Effector CD8-positive, alpha-beta T cell (primary cell): Measurements from ENCODE around the gene ANK2.

Experiments
- DNase-seq: peaks from one replicate; lab custom pipeline; 2025; lab: John Stamatoyannopoulos, UW

ANK2 gene

GRCh38 chr4:113397114-113397701 is 347.8 kb downstream of the ANK2 start:
- no peak for DNase-seq

- DNase-seq, result no peak
Observed at GRCh38 chr4:113398441-113399143, 349.1 kb downstream of the ANK2 start.

GRCh38 chr4:113404167-113404571 is 354.7 kb downstream of the ANK2 start:
- no peak for DNase-seq

GRCh38 chr4:113404841-113405240 is 355.4 kb downstream of the ANK2 start:
- DNase-seq, result no peak

- no peak for DNase-seq
Observed at GRCh38 chr4:113405874-113406722, 356.6 kb downstream of the ANK2 start.

GRCh38 chr4:113406723-113407016 is 357.2 kb downstream of the ANK2 start:
- no peak for DNase-seq

GRCh38 chr4:113407409-113407808 is 358.0 kb downstream of the ANK2 start:
- DNase-seq, result no peak

GRCh38 chr4:113409181-113409580 is 359.7 kb downstream of the ANK2 start:
- no peak for DNase-seq

- DNase-seq, result no peak
Observed at GRCh38 chr4:113410686-113411085, 361.2 kb downstream of the ANK2 start.

GRCh38 chr4:113411496-113411938 is 362.1 kb downstream of the ANK2 start:
- DNase-seq, result no peak

GRCh38 chr4:113419631-113420030 is 370.2 kb downstream of the ANK2 start:
- no peak for DNase-seq

- DNase-seq, result no peak
Observed at GRCh38 chr4:113420938-113421337, 371.5 kb downstream of the ANK2 start.

GRCh38 chr4:113423631-113424030 is 374.2 kb downstream of the ANK2 start:
- DNase-seq, result no peak

GRCh38 chr4:113433116-113433515 is 383.7 kb downstream of the ANK2 start:
- no peak for DNase-seq
